Measurements from ENCODE around the gene EIF4G3. TPM values are rescaled to one million over a fixed set of nuclear protein-coding genes. Genes with fewer than 3 reads are reported as not detected.

Gene EIF4G3
- total and polyA plus RNA-seq, 9 of the 15 experiments (the other 6 are each of a cell fraction or from before 2014, with no cell fraction given): 6.7 to 40.5 (median 32.1) TPM

GRCh38 chr1:21099034-21099868, 77.4 kb downstream of the EIF4G3 start (continued):
- no peak for TF ChIP-seq GTF2B (IDR thresholded peaks at IDR 0.05; ENCODE audit: extremely low read depth, insufficient read length)
- no peak for TF ChIP-seq CGGBP1 (CRISPR knock-in tag; IDR thresholded peaks at IDR 0.05)
- no peak for TF ChIP-seq CREB5 (CRISPR knock-in tag; IDR thresholded peaks at IDR 0.05)
- TF ChIP-seq POU5F1 (IDR thresholded peaks at IDR 0.05; ENCODE audit: borderline replicate concordance, low read depth, low read length, partially characterized antibody): no peak
- TF ChIP-seq CEBPG (CRISPR knock-in tag; IDR thresholded peaks at IDR 0.05): no peak
- peak; percentile 15 to 45; a peak in 1 of 4 replicates for TF ChIP-seq CEBPG (tag; conservative IDR thresholded peaks at IDR 0.05 in 1 of 2, IDR thresholded peaks at IDR 0.05 in 1 of 2)
- TF ChIP-seq JUND (IDR thresholded peaks at IDR 0.05; ENCODE audit: borderline replicate concordance, low read depth, low read length): peak; percentile 16; the same call in 1 of the 2 replicates
- no peak for TF ChIP-seq JUND (tag; IDR thresholded peaks at IDR 0.05; ENCODE audit: borderline replicate concordance, low read depth, low read length)
- no peak for TF ChIP-seq ZNF24 (IDR thresholded peaks at IDR 0.05)
- TF ChIP-seq TCF7 (IDR thresholded peaks at IDR 0.05; ENCODE audit: borderline replicate concordance): no peak
- no peak for TF ChIP-seq ZNF586 (CRISPR knock-in tag; conservative IDR thresholded peaks at IDR 0.05)
- no peak for TF ChIP-seq BCLAF1 (IDR thresholded peaks at IDR 0.05; ENCODE audit: borderline replicate concordance in 1 of 2, control insufficient read depth in 1 of 2, low read depth in 2 of 2, low read length in 1 of 2)
- TF ChIP-seq TFAP4 (CRISPR knock-in tag; IDR thresholded peaks at IDR 0.05; ENCODE audit: borderline replicate concordance): no peak
- TF ChIP-seq ZBTB43 (CRISPR knock-in tag; IDR thresholded peaks at IDR 0.05): no peak
- TF ChIP-seq PTRF (tag; IDR thresholded peaks at IDR 0.05): no peak
- TF ChIP-seq KDM4B (IDR thresholded peaks at IDR 0.05; ENCODE audit: borderline replicate concordance in 2 of 2, low read depth in 1 of 2): no peak
- TF ChIP-seq SIX5 (IDR thresholded peaks at IDR 0.05; ENCODE audit: borderline replicate concordance in 1 of 2, insufficient read depth in 1 of 2, low read depth in 1 of 2, low read length in 2 of 2): no peak

Data from K562 (cell line).